Neural cell (in vitro differentiated cells): Measurements from ENCODE around the gene SNRPB. TPM values are rescaled to one million over a fixed set of nuclear protein-coding genes. Genes with fewer than 3 reads are reported as not detected.

Experiments used
- H2AFZ ChIP-seq: fragments of 200-600, 300-800 bp; sonication (generic), shearing (Covaris generic); 2 replicates; pipeline ENCODE4 v1.6.0; 2014; ENCODE audit warnings: low read depth, mild to moderate bottlenecking, antibody characterized with exemption, low read length, moderate library complexity
- H3F3A ChIP-seq: fragments of 200-600 bp; shearing (Covaris generic); 2 replicates; pipeline ENCODE4 v1.6.1; 2016; ENCODE audit warnings: mild to moderate bottlenecking, moderate library complexity, mixed read lengths, antibody characterized with exemption, low read length; ENCODE audit not compliant: insufficient read depth, poor library complexity, severe bottlenecking
- H3K27ac ChIP-seq: fragments of 200-600, 300-800 bp; sonication (generic), shearing (Covaris generic); 2 replicates; pipeline ENCODE4 v1.5.1; 2014; ENCODE audit warnings: mild to moderate bottlenecking, low read length, moderate library complexity
- H3K27me3 ChIP-seq: fragments of 300-800, 200-600 bp; sonication (generic), shearing (Covaris generic); 2 replicates; pipeline ENCODE4 v1.6.0; 2014; ENCODE audit warnings: mild to moderate bottlenecking, low read depth, low read length, moderate library complexity; ENCODE audit not compliant: insufficient read depth
- H3K36me3 ChIP-seq: fragments of 300-800, 200-600 bp; sonication (generic), shearing (Covaris generic); 2 replicates; pipeline ENCODE4 v1.5.1; 2014; ENCODE audit warnings: mild to moderate bottlenecking, antibody characterized with exemption, low read length, moderate library complexity; ENCODE audit not compliant: insufficient read depth
- H3K4me2 ChIP-seq: fragments of 300-800, 200-600 bp; sonication (generic), shearing (Covaris generic); 2 replicates; pipeline ENCODE4 v1.6.0; 2014; ENCODE audit warnings: mild to moderate bottlenecking, low read length
- H3K4me3 ChIP-seq: fragments of 300-800, 200-600 bp; sonication (generic), shearing (Covaris generic); 2 replicates; pipeline ENCODE4 v1.5.1; 2014; ENCODE audit warnings: mild to moderate bottlenecking, low read length, moderate library complexity
- H3K79me2 ChIP-seq: fragments of 200-600 bp; shearing (Covaris generic); replicated peaks from 2 replicates; pipeline ENCODE4 v1.6.0; 2014; ENCODE audit warnings: mild to moderate bottlenecking, low read length, moderate library complexity; ENCODE audit not compliant: insufficient read depth
- H3K9ac ChIP-seq: fragments of 300-800, 200-600 bp; sonication (generic), shearing (Covaris generic); 2 replicates; pipeline ENCODE4 v1.6.1; 2016; ENCODE audit warnings: mild to moderate bottlenecking, low read length, mixed read lengths
- H3K9me2 ChIP-seq: fragments of 200-600 bp; shearing (Covaris generic); 2 replicates; pipeline ENCODE4 v1.6.1; 2016; ENCODE audit warnings: mild to moderate bottlenecking, low read length, mixed read lengths; ENCODE audit not compliant: insufficient read depth
- H3K9me3 ChIP-seq: fragments of 200-600, 300-800 bp; sonication (generic), shearing (Covaris generic); 2 replicates; pipeline ENCODE4 v1.6.1; 2016; ENCODE audit warnings: mild to moderate bottlenecking, mixed run types, low read length, moderate library complexity, mixed read lengths
- H4K20me1 ChIP-seq: fragments of 200-600 bp; shearing (Covaris generic); 2 replicates; pipeline ENCODE4 v1.6.1; 2016; ENCODE audit warnings: mild to moderate bottlenecking, mixed run types; ENCODE audit not compliant: insufficient read depth
- EP300 ChIP-seq: fragments of 450-650 bp; conservative IDR thresholded peaks from 2 replicates; pipeline ENCODE4 v1.6.1; 2014; ENCODE audit warnings: antibody characterized with exemption, mild to moderate bottlenecking, moderate library complexity; ENCODE audit not compliant: poor library complexity, severe bottlenecking
- EZH2 ChIP-seq: fragments of 200-600, 300-800 bp; shearing (Covaris generic), sonication (generic); IDR thresholded peaks from 2 replicates; pipeline ENCODE4 v1.6.1; 2014; ENCODE audit warnings: antibody characterized with exemption, low read length, borderline replicate concordance, mild to moderate bottlenecking; ENCODE audit not compliant: insufficient read depth, poor library complexity, severe bottlenecking
- MXI1 ChIP-seq: fragments of 450-650 bp; conservative IDR thresholded peaks from 2 replicates; pipeline ENCODE4 v1.6.1; 2014; ENCODE audit warnings: antibody characterized with exemption, mild to moderate bottlenecking; ENCODE audit not compliant: poor library complexity, severe bottlenecking
- POLR2AphosphoS5 ChIP-seq: IDR thresholded peaks from 2 replicates; pipeline ENCODE4 v1.6.1; 2012
- RAD21 ChIP-seq: fragments of 450-650 bp; conservative IDR thresholded peaks from 2 replicates; pipeline ENCODE4 v1.6.1; 2014; ENCODE audit warnings: antibody characterized with exemption, mild to moderate bottlenecking, moderate library complexity
- SMC3 ChIP-seq: fragments of 450-650 bp; conservative IDR thresholded peaks from 2 replicates; pipeline ENCODE4 v1.6.1; 2014; ENCODE audit warnings: antibody characterized with exemption, mild to moderate bottlenecking, moderate library complexity; ENCODE audit not compliant: poor library complexity
- TAF1 ChIP-seq: IDR thresholded peaks from 2 replicates; pipeline ENCODE4 v1.6.1; 2012; ENCODE audit warnings: low read depth
- polyA plus RNA-seq: library from polyadenylated mRNA; depleted of rRNA; stranded (reverse); fragments of >200 nt; gene quantifications from 2 replicates; pipeline ENCODE4 v1.2.3, GENCODE V29; 2014
- TF ChIP-seq, protein P1 (sequence below): fragments of 450-650 bp; IDR thresholded peaks from 2 replicates; pipeline ENCODE4 v1.5.1; 2014; ENCODE audit warnings: antibody characterized with exemption, mild to moderate bottlenecking, moderate library complexity; ENCODE audit not compliant: poor library complexity, severe bottlenecking
- TF ChIP-seq, protein P2 (sequence below): IDR thresholded peaks from 2 replicates; pipeline ENCODE4 v1.6.1; 2012; ENCODE audit warnings: borderline replicate concordance

The SNRPB gene
- polyA plus RNA-seq, 1 donor from 2014 or later = 289 TPM

DNA sequence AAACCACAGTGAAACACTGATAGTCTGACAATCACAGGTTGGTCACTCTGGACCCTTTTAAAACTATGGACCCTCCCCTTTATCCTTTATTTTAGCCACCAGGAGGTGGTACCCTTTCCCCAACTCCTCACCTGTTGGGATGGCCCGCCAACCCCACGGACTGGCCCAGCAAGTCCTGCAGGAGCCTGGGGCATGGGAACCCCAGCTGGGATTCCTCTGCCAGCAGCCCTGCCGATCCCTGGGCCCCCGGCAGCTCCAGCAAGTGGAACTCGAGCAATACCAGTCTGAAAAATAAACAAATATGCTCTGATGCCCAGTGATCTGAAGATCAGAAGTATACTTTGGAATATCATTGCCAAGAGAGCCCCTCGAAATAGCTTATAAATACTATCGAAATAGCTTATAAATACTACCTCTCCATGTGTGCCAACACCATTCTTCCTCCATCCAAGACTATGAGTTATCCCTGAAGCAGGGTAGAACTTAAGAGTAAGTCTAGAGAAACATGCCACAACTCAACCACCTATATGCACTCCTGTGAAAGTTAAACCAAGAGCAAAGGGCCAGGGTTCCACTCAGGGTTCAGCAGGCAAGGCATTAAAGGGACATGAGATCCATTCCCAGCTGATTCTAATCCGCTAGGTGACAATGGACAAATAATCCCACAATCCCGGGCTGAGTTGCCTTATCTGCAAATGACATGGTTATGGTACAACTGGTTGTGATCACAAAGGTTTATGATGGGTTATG lies 6.8 kb downstream of the SNRPB start:
- H3K79me2 ChIP-seq = peaks cover 16% of the 10 kb centered on the region
- H3K9me2 ChIP-seq = no peaks in the 10 kb centered on the region
- H3K9ac ChIP-seq = no peak overlapping the region
- peaks cover 17% of the 10 kb centered on the region for H3K36me3 ChIP-seq
- H3F3A ChIP-seq = no peaks in the 10 kb centered on the region
- no peak overlapping the region for H3K4me3 ChIP-seq
- no peak overlapping the region for H3K4me2 ChIP-seq
- TF ChIP-seq SMC3 (no peak), TAF1 (no peak), RAD21 (no peak), EP300 (no peak), POLR2AphosphoS5 (no peak), EZH2 (no peak)
- TF ChIP-seq, protein P1, sequence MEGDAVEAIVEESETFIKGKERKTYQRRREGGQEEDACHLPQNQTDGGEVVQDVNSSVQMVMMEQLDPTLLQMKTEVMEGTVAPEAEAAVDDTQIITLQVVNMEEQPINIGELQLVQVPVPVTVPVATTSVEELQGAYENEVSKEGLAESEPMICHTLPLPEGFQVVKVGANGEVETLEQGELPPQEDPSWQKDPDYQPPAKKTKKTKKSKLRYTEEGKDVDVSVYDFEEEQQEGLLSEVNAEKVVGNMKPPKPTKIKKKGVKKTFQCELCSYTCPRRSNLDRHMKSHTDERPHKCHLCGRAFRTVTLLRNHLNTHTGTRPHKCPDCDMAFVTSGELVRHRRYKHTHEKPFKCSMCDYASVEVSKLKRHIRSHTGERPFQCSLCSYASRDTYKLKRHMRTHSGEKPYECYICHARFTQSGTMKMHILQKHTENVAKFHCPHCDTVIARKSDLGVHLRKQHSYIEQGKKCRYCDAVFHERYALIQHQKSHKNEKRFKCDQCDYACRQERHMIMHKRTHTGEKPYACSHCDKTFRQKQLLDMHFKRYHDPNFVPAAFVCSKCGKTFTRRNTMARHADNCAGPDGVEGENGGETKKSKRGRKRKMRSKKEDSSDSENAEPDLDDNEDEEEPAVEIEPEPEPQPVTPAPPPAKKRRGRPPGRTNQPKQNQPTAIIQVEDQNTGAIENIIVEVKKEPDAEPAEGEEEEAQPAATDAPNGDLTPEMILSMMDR = no peak
- TF ChIP-seq, protein P2, sequence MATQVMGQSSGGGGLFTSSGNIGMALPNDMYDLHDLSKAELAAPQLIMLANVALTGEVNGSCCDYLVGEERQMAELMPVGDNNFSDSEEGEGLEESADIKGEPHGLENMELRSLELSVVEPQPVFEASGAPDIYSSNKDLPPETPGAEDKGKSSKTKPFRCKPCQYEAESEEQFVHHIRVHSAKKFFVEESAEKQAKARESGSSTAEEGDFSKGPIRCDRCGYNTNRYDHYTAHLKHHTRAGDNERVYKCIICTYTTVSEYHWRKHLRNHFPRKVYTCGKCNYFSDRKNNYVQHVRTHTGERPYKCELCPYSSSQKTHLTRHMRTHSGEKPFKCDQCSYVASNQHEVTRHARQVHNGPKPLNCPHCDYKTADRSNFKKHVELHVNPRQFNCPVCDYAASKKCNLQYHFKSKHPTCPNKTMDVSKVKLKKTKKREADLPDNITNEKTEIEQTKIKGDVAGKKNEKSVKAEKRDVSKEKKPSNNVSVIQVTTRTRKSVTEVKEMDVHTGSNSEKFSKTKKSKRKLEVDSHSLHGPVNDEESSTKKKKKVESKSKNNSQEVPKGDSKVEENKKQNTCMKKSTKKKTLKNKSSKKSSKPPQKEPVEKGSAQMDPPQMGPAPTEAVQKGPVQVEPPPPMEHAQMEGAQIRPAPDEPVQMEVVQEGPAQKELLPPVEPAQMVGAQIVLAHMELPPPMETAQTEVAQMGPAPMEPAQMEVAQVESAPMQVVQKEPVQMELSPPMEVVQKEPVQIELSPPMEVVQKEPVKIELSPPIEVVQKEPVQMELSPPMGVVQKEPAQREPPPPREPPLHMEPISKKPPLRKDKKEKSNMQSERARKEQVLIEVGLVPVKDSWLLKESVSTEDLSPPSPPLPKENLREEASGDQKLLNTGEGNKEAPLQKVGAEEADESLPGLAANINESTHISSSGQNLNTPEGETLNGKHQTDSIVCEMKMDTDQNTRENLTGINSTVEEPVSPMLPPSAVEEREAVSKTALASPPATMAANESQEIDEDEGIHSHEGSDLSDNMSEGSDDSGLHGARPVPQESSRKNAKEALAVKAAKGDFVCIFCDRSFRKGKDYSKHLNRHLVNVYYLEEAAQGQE = no peak
- H3K27ac ChIP-seq = no peak overlapping the region
- no peaks in the 10 kb centered on the region for H3K27me3 ChIP-seq
- H2AFZ ChIP-seq = no peak overlapping the region
- H4K20me1 ChIP-seq = no peaks in the 10 kb centered on the region
- no peaks in the 10 kb centered on the region for H3K9me3 ChIP-seq

DNA sequence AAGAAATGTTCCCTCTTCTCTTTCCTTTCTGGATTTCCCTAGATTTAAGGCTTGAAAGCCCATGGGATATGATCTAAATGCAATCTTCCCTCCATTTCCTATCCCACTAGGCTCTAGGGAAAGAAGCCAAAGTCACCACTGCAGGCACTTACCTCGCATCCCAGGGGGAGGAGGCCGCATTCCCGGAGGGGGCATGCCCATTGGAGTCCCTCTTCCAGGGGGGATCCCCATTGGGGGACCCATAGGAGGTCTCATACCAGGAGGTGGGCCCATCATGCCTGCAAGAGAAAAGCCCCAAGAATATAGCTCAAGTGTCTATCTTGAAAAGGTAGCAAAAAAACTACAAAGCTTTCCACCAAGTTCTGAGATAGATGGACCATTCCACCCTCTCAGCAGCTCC lies 8.1 kb downstream of the SNRPB start:
- TF ChIP-seq, protein P2 = no peak
- TF ChIP-seq MXI1 = no peak
- TF ChIP-seq TAF1 = no peak
- Histone ChIP-seq H3K4me2 (no peak overlapping the region), H3K79me2 (peaks cover 5% of the 10 kb centered on the region), H3K9me3 (no peaks in the 10 kb centered on the region), H3K27ac (no peak overlapping the region), H3F3A (no peaks in the 10 kb centered on the region), H3K27me3 (no peaks in the 10 kb centered on the region), H3K4me3 (no peak overlapping the region), H3K9ac (no peak overlapping the region), H2AFZ (no peak overlapping the region), H4K20me1 (no peaks in the 10 kb centered on the region), H3K36me3 (peaks cover 17% of the 10 kb centered on the region), H3K9me2 (no peaks in the 10 kb centered on the region)
